Measurements from ENCODE around the gene SAMD1. TPM values are rescaled to one million over a fixed set of nuclear protein-coding genes. Genes with fewer than 3 reads are reported as not detected.

Gene SAMD1
- total and polyA plus RNA-seq, 2 of the 8 experiments (the other 6 are each of a cell fraction or from before 2014, with no cell fraction given) = 40.0 to 100 TPM

DNA sequence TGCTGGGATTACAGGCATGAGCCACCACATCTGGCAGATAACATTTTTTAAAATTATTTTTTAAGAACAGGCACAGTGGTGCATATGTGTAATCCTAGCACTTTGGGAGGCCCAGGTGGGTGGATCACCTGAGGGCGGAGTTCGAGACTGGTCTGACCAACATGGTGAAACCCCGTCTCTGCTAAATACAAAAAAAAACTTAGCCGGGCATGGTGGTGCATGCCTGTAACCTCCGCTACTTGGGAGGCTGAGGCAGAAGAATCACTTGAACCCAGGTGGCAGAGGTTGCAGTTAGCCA lies 28.0 kb downstream of the SAMD1 start (continued):
- TF ChIP-seq, protein P1, sequence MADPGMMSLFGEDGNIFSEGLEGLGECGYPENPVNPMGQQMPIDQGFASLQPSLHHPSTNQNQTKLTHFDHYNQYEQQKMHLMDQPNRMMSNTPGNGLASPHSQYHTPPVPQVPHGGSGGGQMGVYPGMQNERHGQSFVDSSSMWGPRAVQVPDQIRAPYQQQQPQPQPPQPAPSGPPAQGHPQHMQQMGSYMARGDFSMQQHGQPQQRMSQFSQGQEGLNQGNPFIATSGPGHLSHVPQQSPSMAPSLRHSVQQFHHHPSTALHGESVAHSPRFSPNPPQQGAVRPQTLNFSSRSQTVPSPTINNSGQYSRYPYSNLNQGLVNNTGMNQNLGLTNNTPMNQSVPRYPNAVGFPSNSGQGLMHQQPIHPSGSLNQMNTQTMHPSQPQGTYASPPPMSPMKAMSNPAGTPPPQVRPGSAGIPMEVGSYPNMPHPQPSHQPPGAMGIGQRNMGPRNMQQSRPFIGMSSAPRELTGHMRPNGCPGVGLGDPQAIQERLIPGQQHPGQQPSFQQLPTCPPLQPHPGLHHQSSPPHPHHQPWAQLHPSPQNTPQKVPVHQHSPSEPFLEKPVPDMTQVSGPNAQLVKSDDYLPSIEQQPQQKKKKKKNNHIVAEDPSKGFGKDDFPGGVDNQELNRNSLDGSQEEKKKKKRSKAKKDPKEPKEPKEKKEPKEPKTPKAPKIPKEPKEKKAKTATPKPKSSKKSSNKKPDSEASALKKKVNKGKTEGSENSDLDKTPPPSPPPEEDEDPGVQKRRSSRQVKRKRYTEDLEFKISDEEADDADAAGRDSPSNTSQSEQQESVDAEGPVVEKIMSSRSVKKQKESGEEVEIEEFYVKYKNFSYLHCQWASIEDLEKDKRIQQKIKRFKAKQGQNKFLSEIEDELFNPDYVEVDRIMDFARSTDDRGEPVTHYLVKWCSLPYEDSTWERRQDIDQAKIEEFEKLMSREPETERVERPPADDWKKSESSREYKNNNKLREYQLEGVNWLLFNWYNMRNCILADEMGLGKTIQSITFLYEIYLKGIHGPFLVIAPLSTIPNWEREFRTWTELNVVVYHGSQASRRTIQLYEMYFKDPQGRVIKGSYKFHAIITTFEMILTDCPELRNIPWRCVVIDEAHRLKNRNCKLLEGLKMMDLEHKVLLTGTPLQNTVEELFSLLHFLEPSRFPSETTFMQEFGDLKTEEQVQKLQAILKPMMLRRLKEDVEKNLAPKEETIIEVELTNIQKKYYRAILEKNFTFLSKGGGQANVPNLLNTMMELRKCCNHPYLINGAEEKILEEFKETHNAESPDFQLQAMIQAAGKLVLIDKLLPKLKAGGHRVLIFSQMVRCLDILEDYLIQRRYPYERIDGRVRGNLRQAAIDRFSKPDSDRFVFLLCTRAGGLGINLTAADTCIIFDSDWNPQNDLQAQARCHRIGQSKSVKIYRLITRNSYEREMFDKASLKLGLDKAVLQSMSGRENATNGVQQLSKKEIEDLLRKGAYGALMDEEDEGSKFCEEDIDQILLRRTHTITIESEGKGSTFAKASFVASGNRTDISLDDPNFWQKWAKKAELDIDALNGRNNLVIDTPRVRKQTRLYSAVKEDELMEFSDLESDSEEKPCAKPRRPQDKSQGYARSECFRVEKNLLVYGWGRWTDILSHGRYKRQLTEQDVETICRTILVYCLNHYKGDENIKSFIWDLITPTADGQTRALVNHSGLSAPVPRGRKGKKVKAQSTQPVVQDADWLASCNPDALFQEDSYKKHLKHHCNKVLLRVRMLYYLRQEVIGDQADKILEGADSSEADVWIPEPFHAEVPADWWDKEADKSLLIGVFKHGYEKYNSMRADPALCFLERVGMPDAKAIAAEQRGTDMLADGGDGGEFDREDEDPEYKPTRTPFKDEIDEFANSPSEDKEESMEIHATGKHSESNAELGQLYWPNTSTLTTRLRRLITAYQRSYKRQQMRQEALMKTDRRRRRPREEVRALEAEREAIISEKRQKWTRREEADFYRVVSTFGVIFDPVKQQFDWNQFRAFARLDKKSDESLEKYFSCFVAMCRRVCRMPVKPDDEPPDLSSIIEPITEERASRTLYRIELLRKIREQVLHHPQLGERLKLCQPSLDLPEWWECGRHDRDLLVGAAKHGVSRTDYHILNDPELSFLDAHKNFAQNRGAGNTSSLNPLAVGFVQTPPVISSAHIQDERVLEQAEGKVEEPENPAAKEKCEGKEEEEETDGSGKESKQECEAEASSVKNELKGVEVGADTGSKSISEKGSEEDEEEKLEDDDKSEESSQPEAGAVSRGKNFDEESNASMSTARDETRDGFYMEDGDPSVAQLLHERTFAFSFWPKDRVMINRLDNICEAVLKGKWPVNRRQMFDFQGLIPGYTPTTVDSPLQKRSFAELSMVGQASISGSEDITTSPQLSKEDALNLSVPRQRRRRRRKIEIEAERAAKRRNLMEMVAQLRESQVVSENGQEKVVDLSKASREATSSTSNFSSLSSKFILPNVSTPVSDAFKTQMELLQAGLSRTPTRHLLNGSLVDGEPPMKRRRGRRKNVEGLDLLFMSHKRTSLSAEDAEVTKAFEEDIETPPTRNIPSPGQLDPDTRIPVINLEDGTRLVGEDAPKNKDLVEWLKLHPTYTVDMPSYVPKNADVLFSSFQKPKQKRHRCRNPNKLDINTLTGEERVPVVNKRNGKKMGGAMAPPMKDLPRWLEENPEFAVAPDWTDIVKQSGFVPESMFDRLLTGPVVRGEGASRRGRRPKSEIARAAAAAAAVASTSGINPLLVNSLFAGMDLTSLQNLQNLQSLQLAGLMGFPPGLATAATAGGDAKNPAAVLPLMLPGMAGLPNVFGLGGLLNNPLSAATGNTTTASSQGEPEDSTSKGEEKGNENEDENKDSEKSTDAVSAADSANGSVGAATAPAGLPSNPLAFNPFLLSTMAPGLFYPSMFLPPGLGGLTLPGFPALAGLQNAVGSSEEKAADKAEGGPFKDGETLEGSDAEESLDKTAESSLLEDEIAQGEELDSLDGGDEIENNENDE (IDR thresholded peaks at IDR 0.05; ENCODE audit: insufficient replicate concordance, low read length) = no peak
- TF ChIP-seq, protein P2, sequence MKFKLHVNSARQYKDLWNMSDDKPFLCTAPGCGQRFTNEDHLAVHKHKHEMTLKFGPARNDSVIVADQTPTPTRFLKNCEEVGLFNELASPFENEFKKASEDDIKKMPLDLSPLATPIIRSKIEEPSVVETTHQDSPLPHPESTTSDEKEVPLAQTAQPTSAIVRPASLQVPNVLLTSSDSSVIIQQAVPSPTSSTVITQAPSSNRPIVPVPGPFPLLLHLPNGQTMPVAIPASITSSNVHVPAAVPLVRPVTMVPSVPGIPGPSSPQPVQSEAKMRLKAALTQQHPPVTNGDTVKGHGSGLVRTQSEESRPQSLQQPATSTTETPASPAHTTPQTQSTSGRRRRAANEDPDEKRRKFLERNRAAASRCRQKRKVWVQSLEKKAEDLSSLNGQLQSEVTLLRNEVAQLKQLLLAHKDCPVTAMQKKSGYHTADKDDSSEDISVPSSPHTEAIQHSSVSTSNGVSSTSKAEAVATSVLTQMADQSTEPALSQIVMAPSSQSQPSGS (IDR thresholded peaks at IDR 0.05; ENCODE audit: low read length) = no peak
- TF ChIP-seq CEBPB (IDR thresholded peaks at IDR 0.05; ENCODE audit: low read depth, low read length) (no peak), KDM5A (IDR thresholded peaks at IDR 0.05; ENCODE audit: low read length) (no peak), HDAC6 (IDR thresholded peaks at IDR 0.05; ENCODE audit: low read depth, low read length) (no peak)
